GM12874 (cell line): ENCODE results near the gene KRTAP4-12.

ENCODE experiments used
- CTCF ChIP-seq: IDR thresholded peaks from 2 replicates; pipeline ENCODE4 v1.5.1; 2011; ENCODE audit warnings: low read depth, mild to moderate bottlenecking, control low read depth, low read length, moderate library complexity; ENCODE audit not compliant: insufficient read depth

The KRTAP4-12 gene

DNA sequence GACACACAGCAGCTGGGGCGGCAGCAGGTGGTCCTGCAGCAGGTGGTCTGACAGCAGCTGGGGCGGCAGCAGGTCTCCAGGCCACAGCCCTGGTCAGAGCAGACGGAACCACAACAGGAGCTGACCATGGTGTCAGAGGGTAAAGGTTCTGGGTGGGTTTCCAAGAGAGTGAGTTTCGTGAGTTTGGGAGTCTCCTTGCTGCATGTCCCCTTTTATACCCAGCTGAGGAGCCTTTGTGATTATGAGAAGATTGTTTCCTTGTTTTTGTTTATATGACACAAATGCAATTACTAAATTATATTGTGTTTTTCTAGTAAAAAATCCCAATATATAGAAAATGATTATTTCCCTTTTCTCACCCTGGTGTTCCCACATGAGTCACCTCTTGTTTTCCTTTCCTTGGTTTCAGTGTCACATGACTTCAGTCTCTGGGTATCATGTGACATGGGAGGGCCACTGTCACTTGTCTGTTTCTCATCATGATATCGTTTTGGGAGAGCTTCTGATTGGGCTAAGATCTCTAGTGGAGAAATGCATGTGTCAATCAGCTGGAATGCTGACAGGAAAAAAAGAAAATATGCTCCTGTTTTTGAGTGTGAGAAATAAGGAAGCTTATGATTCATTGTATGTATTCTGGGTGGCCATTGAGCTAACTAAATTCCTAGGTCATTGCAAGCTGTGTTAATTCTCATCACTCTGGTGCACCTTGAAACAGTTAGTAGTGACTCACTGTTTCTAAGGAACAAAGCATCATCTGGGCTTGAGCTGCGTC, 16.6 kb upstream of the KRTAP4-12 start, which contains the start of gene KRTAP4-6:
TSS of gene KRTAP4-6 (minus strand) at position 185 of the 772 bp plus-strand sequence. CDS start at position 128, 57 bp downstream.
- TF ChIP-seq CTCF = no peak

DNA sequence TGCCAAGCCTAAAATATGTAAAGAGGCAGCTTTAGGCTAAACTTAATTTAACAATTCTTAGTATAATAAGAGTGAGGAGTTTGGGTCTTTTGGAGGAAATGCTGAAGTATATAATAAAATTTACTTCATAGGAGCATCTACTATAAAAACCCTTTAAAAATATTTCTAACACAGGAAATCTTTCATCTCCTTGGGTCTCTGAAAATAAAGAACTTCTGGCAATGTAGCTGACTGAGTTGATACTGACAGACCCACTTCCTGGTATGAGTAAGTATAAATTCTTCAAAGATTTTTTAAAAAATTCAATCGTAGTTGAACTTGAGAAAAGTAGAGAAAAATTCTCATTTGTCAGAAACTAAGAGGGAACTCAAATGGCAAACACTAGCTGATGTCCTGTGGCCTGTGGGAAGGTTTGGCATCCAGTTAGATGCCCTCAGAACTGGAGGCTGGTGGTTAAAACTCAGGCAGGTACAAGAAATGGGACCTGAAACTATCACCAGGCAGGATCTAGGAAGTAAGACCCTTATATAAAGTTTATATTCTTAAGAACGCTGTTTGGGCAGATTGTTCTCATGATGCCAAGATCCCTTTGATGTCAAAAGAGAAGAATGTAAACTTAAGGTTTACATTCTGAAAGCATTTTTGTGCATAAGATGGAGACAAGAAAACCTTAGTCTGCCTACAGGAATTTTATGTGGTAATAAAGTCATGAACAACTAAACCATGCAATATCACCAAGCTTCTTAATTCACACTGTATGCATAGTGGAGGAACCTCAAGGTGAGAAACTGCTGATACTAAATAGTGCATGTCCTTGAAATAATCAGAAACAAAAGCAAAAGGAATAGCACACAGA, 10.1 kb upstream of the KRTAP4-12 start:
- no peak for TF ChIP-seq CTCF

- TF ChIP-seq CTCF = no peak
Measured at GRCh38 chr17:41131979-41132378, 8.0 kb upstream of the KRTAP4-12 start.

- TF ChIP-seq CTCF = no peak
Measured at GRCh38 chr17:41127371-41127770, 3.4 kb upstream of the KRTAP4-12 start.

DNA sequence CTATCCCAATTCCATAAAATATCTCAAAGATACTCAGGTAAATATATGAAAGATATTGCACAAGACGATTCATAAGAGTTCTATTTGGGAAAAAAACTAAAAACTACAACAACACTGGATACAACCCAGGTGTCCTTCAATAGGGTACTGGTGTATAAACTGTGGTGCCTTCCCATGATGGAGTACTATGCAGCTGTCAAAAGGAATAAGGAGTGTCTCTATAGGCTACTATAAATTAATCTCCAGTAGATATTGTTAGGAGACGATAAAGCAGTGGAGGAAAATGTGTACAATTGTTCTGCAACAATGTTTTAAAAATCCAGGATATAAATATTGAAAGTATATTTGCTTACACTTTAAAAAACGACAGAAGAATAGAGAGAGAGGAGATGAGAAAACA, 2.4 kb upstream of the KRTAP4-12 start:
- no peak for TF ChIP-seq CTCF

- no peak for TF ChIP-seq CTCF
Measured at GRCh38 chr17:41125064-41125463, 1.1 kb upstream of the KRTAP4-12 start.

DNA sequence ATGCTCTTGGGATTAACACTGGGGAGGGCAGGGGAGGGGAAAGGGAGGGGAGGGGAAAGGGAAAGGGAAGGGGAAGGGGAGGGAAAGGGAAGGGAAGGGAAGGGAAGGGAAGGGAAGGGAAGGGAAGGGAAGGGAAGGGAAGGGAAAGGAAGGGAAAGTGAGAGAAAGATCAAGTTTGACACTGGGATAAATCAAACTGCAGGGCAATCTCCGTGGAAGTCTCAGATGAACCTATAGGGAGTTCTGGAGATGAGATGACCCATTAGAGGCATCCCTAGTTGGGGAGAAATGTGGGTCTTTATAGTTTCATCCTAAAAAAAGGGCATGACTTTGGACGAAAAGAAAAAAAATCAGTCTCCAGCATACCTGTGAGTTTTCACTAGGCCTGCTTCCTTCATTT, 2.2 kb downstream of the KRTAP4-12 start:
- TF ChIP-seq CTCF = no peak
